Loucy (cell line): ENCODE data around the gene PRSS1.

Experiments used
- H2AFZ ChIP-seq: fragments of 200-600 bp; sonication (generic); 2 replicates; pipeline ENCODE4 v1.6.0; 2016; ENCODE audit warnings: antibody characterized with exemption, mild to moderate bottlenecking, low read length, moderate library complexity
- H3F3A ChIP-seq: fragments of 200-600 bp; 2 replicates; pipeline ENCODE4 v1.6.0; 2016; ENCODE audit warnings: antibody characterized with exemption, low read depth, mild to moderate bottlenecking
- H3K27me3 ChIP-seq: fragments of 200-600 bp; sonication (generic); 2 replicates; pipeline ENCODE4 v1.6.1; 2014; ENCODE audit warnings: low read length, mild to moderate bottlenecking; ENCODE audit not compliant: insufficient read depth, poor library complexity, severe bottlenecking
- H3K36me3 ChIP-seq: fragments of 200-600 bp; sonication (generic); 2 replicates; pipeline ENCODE4 v1.6.1; 2016; ENCODE audit warnings: low read length; ENCODE audit not compliant: insufficient read depth
- H3K4me1 ChIP-seq: fragments of 200-600 bp; sonication (generic); 2 replicates; pipeline ENCODE4 v1.5.1; 2014; ENCODE audit warnings: low read length, mild to moderate bottlenecking; ENCODE audit not compliant: insufficient read depth, poor library complexity, severe bottlenecking
- H3K4me2 ChIP-seq: fragments of 200-600 bp; sonication (generic); 2 replicates; pipeline ENCODE4 v1.6.0; 2014; ENCODE audit warnings: antibody characterized with exemption, low read length, low read depth, mild to moderate bottlenecking; ENCODE audit not compliant: poor library complexity, severe bottlenecking
- H3K4me3 ChIP-seq: fragments of 200-600 bp; sonication (generic); 2 replicates; pipeline ENCODE4 v1.5.1; 2014; ENCODE audit warnings: low read length, mild to moderate bottlenecking, mixed read lengths; ENCODE audit not compliant: poor library complexity, severe bottlenecking
- H3K79me2 ChIP-seq: fragments of 200-600 bp; sonication (generic); 2 replicates; pipeline ENCODE4 v1.6.1; 2014; ENCODE audit warnings: low read length; ENCODE audit not compliant: insufficient read depth
- H3K9ac ChIP-seq: fragments of 200-600 bp; sonication (generic); 2 replicates; pipeline ENCODE4 v1.6.0; 2014; ENCODE audit warnings: mild to moderate bottlenecking, low read depth, low read length, moderate library complexity; ENCODE audit not compliant: poor library complexity, severe bottlenecking
- H3K9me2 ChIP-seq: fragments of 200-600 bp; sonication (generic); replicated peaks from 2 replicates; pipeline ENCODE4 v1.6.1; 2016; ENCODE audit warnings: low read depth, low read length, mixed read lengths
- H3K9me3 ChIP-seq: fragments of 200-600 bp; sonication (generic); 2 replicates; pipeline ENCODE4 v1.6.1; 2014; ENCODE audit warnings: mild to moderate bottlenecking, antibody characterized with exemption, low read length, low read depth; ENCODE audit not compliant: insufficient read depth
- H4K20me1 ChIP-seq: fragments of 200-600 bp; sonication (generic); 2 replicates; pipeline ENCODE4 v1.6.0; 2014; ENCODE audit warnings: antibody characterized with exemption, low read length, mild to moderate bottlenecking; ENCODE audit not compliant: insufficient read depth, poor library complexity, severe bottlenecking
- EZH2phosphoT487 ChIP-seq: fragments of 200-600 bp; IDR thresholded peaks from 2 replicates; pipeline ENCODE4 v1.6.1; 2018; ENCODE audit warnings: antibody characterized with exemption, mild to moderate bottlenecking, moderate library complexity, borderline replicate concordance
- TF ChIP-seq, protein P1 (sequence below): fragments of 200-600 bp; sonication (generic); conservative IDR thresholded peaks from 2 replicates; pipeline ENCODE4 v1.5.1; 2014; ENCODE audit warnings: mild to moderate bottlenecking, antibody characterized with exemption, low read length

PRSS1 gene

DNA sequence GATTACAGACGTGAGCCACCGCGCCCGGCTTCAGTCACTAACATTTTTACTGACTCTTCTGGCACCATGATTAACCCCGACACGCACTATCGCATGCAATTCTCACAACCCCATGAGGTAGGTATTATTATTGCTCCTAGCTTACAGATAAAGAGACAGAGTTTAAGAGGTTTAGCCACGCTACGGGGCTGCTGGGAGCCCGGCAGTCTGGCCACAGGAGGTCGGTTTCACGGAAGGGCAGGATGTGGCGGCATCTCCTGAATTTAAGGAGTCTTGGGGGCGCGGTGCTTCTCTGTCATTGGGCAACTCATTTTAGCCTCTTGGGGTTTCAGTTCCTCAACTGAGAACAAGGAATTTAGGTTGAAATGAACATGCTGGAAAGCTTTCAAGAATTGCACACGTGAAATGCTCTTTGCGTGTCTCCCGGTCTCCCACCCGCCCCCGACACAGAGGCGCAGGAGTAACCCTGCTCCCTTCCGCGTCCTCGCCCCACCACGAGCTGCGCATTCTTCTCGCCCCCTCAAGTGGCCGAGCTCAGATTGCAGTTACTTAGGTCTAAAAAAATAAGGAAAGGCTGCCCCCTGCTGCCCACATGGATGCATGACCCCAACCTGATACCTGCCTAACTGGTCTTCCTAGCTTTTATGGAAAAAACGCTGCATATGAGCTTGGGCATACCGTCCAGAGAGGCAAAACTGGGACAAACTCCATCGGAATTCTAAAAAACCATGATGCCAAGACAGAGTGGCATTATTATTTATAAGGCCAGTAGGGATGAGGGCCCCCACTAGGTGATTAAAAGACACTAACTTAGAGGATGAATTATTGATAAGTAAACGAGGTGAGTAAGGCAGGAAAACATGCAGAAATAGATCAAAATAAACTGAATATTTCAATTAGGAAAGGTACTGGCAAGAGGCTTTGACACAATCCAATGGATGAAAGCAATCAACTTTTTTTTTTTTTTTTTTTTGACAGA is 33.9 kb downstream of the PRSS1 start:
- Histone ChIP-seq H3K27me3 (no peaks in the 10 kb centered on the region), H3K4me3 (no peak overlapping the region), H3K9me3 (no peaks in the 10 kb centered on the region), H3K4me1 (no peaks in the 10 kb centered on the region), H3K9me2 (no peaks in the 10 kb centered on the region), H3K36me3 (no peaks in the 10 kb centered on the region), H3F3A (no peaks in the 10 kb centered on the region), H3K4me2 (no peak overlapping the region), H2AFZ (no peak overlapping the region), H3K79me2 (no peaks in the 10 kb centered on the region), H3K9ac (no peak overlapping the region), H4K20me1 (no peaks in the 10 kb centered on the region)
- TF ChIP-seq EZH2phosphoT487 = no peak
- TF ChIP-seq, protein P1, sequence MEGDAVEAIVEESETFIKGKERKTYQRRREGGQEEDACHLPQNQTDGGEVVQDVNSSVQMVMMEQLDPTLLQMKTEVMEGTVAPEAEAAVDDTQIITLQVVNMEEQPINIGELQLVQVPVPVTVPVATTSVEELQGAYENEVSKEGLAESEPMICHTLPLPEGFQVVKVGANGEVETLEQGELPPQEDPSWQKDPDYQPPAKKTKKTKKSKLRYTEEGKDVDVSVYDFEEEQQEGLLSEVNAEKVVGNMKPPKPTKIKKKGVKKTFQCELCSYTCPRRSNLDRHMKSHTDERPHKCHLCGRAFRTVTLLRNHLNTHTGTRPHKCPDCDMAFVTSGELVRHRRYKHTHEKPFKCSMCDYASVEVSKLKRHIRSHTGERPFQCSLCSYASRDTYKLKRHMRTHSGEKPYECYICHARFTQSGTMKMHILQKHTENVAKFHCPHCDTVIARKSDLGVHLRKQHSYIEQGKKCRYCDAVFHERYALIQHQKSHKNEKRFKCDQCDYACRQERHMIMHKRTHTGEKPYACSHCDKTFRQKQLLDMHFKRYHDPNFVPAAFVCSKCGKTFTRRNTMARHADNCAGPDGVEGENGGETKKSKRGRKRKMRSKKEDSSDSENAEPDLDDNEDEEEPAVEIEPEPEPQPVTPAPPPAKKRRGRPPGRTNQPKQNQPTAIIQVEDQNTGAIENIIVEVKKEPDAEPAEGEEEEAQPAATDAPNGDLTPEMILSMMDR = no peak

DNA sequence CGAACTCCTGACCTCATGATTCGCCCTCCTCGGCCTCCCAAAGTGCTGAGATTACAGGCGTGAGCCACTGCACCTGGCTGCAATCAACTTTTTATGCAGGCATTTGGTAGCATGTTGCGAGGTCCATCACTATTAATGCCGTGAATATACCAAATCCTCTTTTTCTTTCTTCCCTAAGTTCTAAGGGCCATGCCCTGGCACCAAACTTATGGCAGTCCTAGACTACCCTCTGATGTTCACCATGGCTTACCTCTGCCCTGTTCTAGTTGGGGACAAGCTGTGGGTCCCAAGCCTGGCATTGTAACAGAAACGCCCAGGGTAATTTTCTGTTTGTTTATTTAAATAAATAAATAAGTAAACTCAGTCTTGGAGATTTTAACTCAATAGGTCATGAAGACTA is 34.8 kb downstream of the PRSS1 start:
- Histone ChIP-seq H3K79me2 (no peaks in the 10 kb centered on the region), H3K9me2 (no peaks in the 10 kb centered on the region), H3K9me3 (no peaks in the 10 kb centered on the region), H3K4me2 (no peak overlapping the region), H4K20me1 (no peaks in the 10 kb centered on the region), H2AFZ (no peak overlapping the region), H3F3A (no peaks in the 10 kb centered on the region), H3K27me3 (no peaks in the 10 kb centered on the region), H3K4me3 (no peak overlapping the region), H3K9ac (no peak overlapping the region), H3K4me1 (no peaks in the 10 kb centered on the region), H3K36me3 (no peaks in the 10 kb centered on the region)
- no peak for TF ChIP-seq EZH2phosphoT487
- TF ChIP-seq, protein P1 = no peak

DNA sequence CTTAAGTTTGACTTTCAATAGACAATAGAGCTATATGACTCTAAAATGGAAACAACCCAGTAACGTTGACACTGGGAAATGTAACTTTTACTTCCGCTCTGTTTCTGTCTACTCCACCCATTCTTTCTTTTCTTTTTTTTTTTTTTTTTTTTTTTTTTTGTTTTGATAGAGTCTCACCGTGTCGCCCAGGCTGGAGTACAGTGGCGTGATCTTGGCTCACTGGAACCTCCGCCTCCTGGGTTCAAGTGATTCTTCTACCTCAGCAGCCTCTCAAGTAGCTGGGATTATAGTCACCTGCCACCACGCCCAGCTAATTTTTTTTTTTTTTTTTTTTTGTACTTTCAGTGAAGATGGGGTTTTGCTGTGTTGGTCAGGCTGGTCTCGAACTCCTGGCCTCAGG is 35.4 kb downstream of the PRSS1 start:
- TF ChIP-seq, protein P1 = no peak
- TF ChIP-seq EZH2phosphoT487 = no peak
- H4K20me1 ChIP-seq = no peaks in the 10 kb centered on the region

More for the DNA sequence above, 35.4 kb downstream of the PRSS1 start:
- no peaks in the 10 kb centered on the region for H3K4me1 ChIP-seq
- no peaks in the 10 kb centered on the region for H3K79me2 ChIP-seq
- H3K4me3 ChIP-seq = no peak overlapping the region
- no peaks in the 10 kb centered on the region for H3K27me3 ChIP-seq
- H3K36me3 ChIP-seq = no peaks in the 10 kb centered on the region
- no peak overlapping the region for H3K9ac ChIP-seq
- no peak overlapping the region for H3K4me2 ChIP-seq
- no peak overlapping the region for H2AFZ ChIP-seq
- no peaks in the 10 kb centered on the region for H3K9me3 ChIP-seq
- H3F3A ChIP-seq = no peaks in the 10 kb centered on the region
- no peaks in the 10 kb centered on the region for H3K9me2 ChIP-seq
